GM20431 (cell line): ENCODE results near the gene IL1F10.

ENCODE experiments used
- in situ Hi-C: fragments of 300-500 bp; cut with MseI, MboI; formaldehyde crosslinking; loops from one replicate; pipeline ENCODE4 v1.15.0; 2020; ENCODE audit warnings: low sequenced_read_pairs; ENCODE audit not compliant: unreplicated experiment

IL1F10 gene

GRCh38 chr2:113058411-113058994, 9.3 kb upstream of the IL1F10 start:
- in situ Hi-C loops: no loop called here

DNA sequence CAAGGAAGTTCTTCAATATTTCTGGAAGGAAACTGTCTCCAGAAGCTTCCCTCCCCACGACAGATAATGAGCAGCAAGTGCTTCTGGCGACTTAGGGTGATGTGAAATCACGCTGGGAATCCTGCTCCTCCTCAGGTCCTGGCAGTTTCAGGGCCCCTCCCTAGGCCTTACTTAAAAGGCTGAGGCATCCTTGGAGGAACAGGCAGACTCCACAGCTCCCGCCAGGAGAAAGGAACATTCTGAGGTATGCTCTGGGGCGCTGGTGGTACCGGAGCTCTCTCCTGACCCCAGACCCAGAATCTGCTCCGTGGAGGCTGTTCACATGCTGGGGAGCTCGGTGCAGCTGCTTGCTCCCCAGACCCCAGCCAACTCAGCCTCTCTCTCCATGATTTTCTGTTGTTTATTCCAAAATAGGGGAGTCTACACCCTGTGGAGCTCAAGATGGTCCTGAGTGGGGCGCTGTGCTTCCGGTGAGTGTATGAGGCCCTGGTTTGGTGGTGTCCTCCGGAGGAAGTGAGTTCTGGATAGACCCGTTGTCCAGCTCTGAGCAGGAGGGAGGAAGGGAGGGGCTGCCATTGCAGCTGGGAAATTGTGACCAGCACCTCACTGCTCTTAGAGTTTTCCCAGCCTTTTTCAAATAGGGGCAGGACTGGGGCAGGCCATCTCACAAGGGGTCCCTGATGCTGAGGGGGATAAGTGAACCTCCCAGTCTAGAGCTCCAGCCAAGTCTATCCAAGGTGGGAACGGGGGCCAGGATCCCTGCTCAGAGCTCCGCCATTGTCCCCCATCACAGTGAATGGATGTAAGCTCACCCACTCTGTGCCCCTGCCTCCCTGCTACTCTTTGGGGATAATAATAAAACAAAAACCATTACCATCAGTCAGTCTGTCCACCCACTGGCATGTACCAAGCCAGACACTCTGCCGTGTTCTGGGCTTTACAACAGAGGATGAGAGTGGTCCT, 8.5 kb upstream of the IL1F10 start, which contains the start of gene IL36RN:
Gene IL36RN, plus strand, starts transcription at position 201 of the 963 bp plus-strand sequence. Its CDS starts 241 bp downstream, at position 442.
- in situ Hi-C loops: no loop called here

DNA sequence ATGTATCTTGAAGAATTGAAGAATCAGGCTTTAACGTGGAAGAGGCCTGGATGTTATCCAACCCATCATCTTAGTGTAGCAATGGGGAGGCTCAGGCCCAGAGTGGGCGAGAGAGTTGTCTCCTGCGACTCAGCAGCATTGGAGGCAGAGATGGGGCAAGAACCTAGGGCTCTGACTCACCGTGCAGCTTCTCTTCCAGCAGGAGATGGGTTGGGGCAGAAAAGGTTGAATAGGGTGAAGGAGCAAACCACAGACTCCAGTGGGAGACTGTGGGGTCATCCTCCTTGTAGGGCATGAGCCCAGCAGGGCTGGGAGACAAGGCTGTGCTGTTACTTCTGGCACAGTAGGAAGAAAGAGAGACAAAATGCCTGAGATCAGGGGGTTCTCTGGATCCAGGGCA, 7.4 kb upstream of the IL1F10 start:
- in situ Hi-C loops: no loop called here

GRCh38 chr2:113060796-113061195, 7.0 kb upstream of the IL1F10 start:
- in situ Hi-C loops: no loop called here

DNA sequence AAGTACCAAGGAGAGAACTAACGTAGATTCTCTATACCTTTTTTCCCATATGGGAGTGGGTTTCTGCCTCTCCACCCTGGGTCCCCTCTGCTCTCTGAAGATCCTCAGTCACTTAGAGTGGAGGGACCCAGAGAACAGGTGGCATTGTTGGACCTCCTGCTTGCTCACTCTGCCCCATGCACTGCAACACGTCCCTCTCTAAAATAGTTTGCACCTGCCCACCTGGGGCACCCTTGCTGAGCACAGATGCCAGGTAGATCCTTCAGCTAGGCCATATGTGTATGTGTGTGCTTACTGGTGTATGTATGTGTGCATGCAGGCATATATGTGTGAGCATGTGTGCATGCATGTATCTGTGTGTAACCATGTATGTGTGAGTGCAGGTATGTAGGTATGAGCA, 6.5 kb upstream of the IL1F10 start:
- in situ Hi-C loops: no loop called here

- in situ Hi-C loops: no loop called here
Measured at GRCh38 chr2:113061896-113062770, 5.6 kb upstream of the IL1F10 start.

- in situ Hi-C loops: no loop called here
Measured at GRCh38 chr2:113064281-113064680, 3.5 kb upstream of the IL1F10 start.

GRCh38 chr2:113064898-113065297, 2.9 kb upstream of the IL1F10 start:
- in situ Hi-C loops: no loop called here

GRCh38 chr2:113068249-113068648, 479 bp downstream of the IL1F10 start:
- in situ Hi-C loops: no loop called here

GRCh38 chr2:113068706-113069485, 1.1 kb downstream of the IL1F10 start:
- in situ Hi-C loops: no loop called here

DNA sequence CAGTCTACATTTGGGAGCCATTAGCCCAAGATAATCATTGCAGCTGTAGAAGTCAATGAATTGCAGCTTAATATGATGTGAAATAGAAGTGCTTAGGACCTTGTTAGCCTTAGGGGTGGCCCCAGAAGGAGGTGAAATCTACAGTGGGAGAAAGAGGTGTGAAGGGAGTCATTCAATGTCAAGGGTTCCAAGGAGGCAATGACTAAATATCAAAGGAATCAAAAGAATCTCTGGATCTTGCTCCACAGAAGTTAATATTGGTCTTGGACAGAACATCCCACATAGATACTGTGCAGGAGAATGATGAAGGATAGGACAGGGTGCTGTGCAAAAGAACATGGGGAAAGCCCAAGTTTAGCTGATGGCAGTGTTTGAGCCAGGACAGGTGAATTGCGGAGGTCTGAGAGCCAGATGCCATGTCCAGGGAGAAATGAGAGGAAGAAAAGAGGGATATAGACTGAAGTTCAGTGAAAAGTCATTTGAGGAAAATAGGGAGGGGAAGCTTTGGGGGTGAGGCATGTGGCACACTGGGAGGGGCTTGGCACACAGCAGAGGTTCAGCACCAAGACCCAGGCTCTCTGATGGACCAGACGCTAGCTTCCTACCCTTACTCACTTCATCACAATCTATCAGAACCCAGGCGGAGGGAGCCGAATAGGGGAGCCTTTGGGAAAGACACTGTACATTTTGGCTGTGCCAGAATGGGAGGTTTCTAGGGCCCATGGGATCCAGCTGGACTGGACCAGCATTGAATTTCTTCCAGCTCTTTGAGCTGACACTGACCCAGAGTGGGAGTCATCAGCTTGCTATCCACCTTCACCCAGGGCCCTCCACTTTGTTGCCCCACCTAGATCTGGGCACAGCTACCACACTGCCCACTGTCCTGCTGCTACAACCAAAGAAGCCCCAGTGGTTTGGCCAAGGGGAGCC, 2.2 kb downstream of the IL1F10 start:
- in situ Hi-C loops: no loop called here

- in situ Hi-C loops: no loop called here
Measured at GRCh38 chr2:113070606-113070975, 2.8 kb downstream of the IL1F10 start.

- in situ Hi-C loops: no loop called here
Measured at GRCh38 chr2:113072584-113072983, 4.8 kb downstream of the IL1F10 start.

GRCh38 chr2:113073325-113073834, 5.6 kb downstream of the IL1F10 start:
- in situ Hi-C loops: no loop called here

- in situ Hi-C loops: no loop called here
Measured at GRCh38 chr2:113075030-113075429, 7.3 kb downstream of the IL1F10 start.

GRCh38 chr2:113075600-113075999, 7.8 kb downstream of the IL1F10 start:
- in situ Hi-C loops: no loop called here

- in situ Hi-C loops: no loop called here
Measured at GRCh38 chr2:113076954-113077669, 9.3 kb downstream of the IL1F10 start.

DNA sequence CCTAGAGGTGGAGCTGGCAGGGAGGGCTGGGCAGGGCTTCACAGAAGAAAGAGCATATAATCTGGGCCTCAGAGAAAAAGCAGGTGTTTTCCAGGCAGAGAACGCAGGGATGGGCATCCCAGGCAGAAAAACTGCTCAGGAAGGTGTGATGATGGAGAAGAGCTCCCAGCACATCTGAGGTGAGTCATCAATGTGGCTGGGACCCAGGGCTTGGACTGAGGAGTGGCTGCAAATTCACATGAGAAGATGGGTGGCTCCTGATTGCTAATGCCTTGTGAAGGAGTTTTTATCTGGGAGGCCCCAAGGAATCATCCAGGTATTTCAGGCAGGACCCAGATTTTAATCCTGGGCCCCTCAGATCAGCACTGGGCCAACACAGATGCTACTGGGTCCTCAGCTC, 10.2 kb downstream of the IL1F10 start:
- in situ Hi-C loops: no loop called here
